H1 (cell line): Measurements from ENCODE around the gene CHD9. TPM values are rescaled to one million over a fixed set of nuclear protein-coding genes. Genes with fewer than 3 reads are reported as not detected.
A peak's percentile ranks its signal among the peaks of the same experiment; 100 is the strongest.

Experiments
- CTCF ChIA-PET: fragments of 300-600 bp; sonication (Branson Sonifier 250); formaldehyde crosslinking; loops from one replicate; lab custom pipeline; 2021; ENCODE audit not compliant: partially characterized antibody; lab: Charles Lee
- POLR2A ChIA-PET: fragments of 300-600 bp; sonication (Branson Sonifier 250); formaldehyde crosslinking; loops from one replicate; lab custom pipeline; 2021; ENCODE audit warnings: inconsistent platforms; ENCODE audit not compliant: partially characterized antibody; lab: Charles Lee
- DNase-seq, 2 experiments: peaks; one replicate each; pipeline versions ENCODE4 v3.0.0 to v3.0.0-alpha.2; 2010 to 2022; ENCODE audit warnings: low spot score in 2 of 2, low read depth in 1 of 2, mixed read lengths in 1 of 2
- FAIRE-seq: peaks from 2 replicates; lab custom pipeline; 2011; peaks lifted over from hg19 to GRCh38; lab: Jason Lieb, UNC
- H2AFZ ChIP-seq: 2 replicates; pipeline ENCODE4 v1.8.1; 2012; ENCODE audit warnings: low read length, inconsistent platforms
- H2AK5ac ChIP-seq: 2 replicates; pipeline ENCODE4 v1.6.1; 2013; ENCODE audit warnings: low read depth, low read length
- H2BK120ac ChIP-seq: replicated peaks from 2 replicates; pipeline ENCODE3; 2013; ENCODE audit warnings: low read depth, low read length, inconsistent platforms
- H2BK12ac ChIP-seq: 2 replicates; pipeline ENCODE4 v1.6.1; 2013; ENCODE audit warnings: low read depth, low read length
- H2BK15ac ChIP-seq: 2 replicates; pipeline ENCODE4 v1.6.1; 2013; ENCODE audit warnings: low read length
- H2BK20ac ChIP-seq: 2 replicates; pipeline ENCODE4 v1.6.1; 2013; ENCODE audit warnings: low read length
- H2BK5ac ChIP-seq: 2 replicates; pipeline ENCODE4 v1.6.1; 2013; ENCODE audit warnings: low read depth, low read length
- H3K14ac ChIP-seq: 2 replicates; pipeline ENCODE4 v1.6.1; 2013; ENCODE audit warnings: inconsistent platforms; ENCODE audit not compliant: insufficient read length
- H3K18ac ChIP-seq: 2 replicates; pipeline ENCODE4 v1.6.1; 2013; ENCODE audit warnings: low read length; ENCODE audit errors: extremely low read depth
- H3K23ac ChIP-seq: 2 replicates; pipeline ENCODE4 v1.6.1; 2013; ENCODE audit warnings: inconsistent platforms; ENCODE audit not compliant: insufficient read length
- H3K23me2 ChIP-seq: 2 replicates; pipeline ENCODE4 v1.6.1; 2013; ENCODE audit warnings: low read depth, low read length
- H3K27ac ChIP-seq: 2 replicates; pipeline ENCODE4 v1.6.1; 2011; ENCODE audit warnings: low read depth, low read length, inconsistent platforms
- H3K27me3 ChIP-seq, 4 experiments: replicated peaks in 1 of 4; 1 replicate in 1 of 4; 2 replicates in 3 of 4; pipeline versions ENCODE4 v1.6.1 to v1.8.1; 2011 to 2013; ENCODE audit warnings: low read length in 3 of 4, mild to moderate bottlenecking in 3 of 4, inconsistent platforms in 2 of 4, mixed read lengths in 2 of 4, moderate library complexity in 1 of 4; ENCODE audit not compliant: control insufficient read depth in 3 of 4, insufficient read depth in 3 of 4; ENCODE audit errors: extremely low read depth in 1 of 4
- H3K36me3 ChIP-seq, 4 experiments: 2 replicates each; pipeline versions ENCODE4 v1.6.1 to v1.8.1; 2011 to 2013; ENCODE audit warnings: mild to moderate bottlenecking in 4 of 4, low read length in 3 of 4, moderate library complexity in 2 of 4, control low read depth in 1 of 4, inconsistent platforms in 1 of 4; ENCODE audit not compliant: insufficient read depth in 4 of 4, control insufficient read depth in 2 of 4
- H3K4ac ChIP-seq: replicated peaks from 2 replicates; pipeline ENCODE3; 2013; ENCODE audit warnings: low read length, low read depth, mixed read lengths, inconsistent platforms; ENCODE audit not compliant: insufficient read length
- H3K4me1 ChIP-seq, 4 experiments: replicated peaks in 1 of 4; 1 replicate in 1 of 4; 2 replicates in 3 of 4; pipeline versions ENCODE4 v1.6.1 to v1.8.1; 2011 to 2013; ENCODE audit warnings: low read length in 3 of 4, inconsistent platforms in 2 of 4, mixed read lengths in 1 of 4; ENCODE audit not compliant: insufficient read depth in 4 of 4, control insufficient read depth in 3 of 4
- H3K4me2 ChIP-seq, 2 experiments: 2 replicates each; pipeline versions ENCODE4 v1.6.1 to v1.8.1; 2011 to 2013; ENCODE audit warnings: low read depth in 2 of 2, low read length in 2 of 2, control low read depth in 1 of 2, inconsistent platforms in 1 of 2, mild to moderate bottlenecking in 1 of 2; ENCODE audit not compliant: insufficient read depth in 1 of 2
- H3K4me3 ChIP-seq, 4 experiments: fragments of 200-600, 300-600 bp in 1 of 4; sonication (generic), shearing (Covaris generic), sonication (Bioruptor Twin) in 1 of 4; 2 replicates each; pipeline versions ENCODE4 v1.5.1 to v1.8.1; 2011 to 2016; ENCODE audit warnings: low read length in 4 of 4, low read depth in 3 of 4, control low read depth in 2 of 4, inconsistent platforms in 2 of 4, mild to moderate bottlenecking in 2 of 4, mixed read lengths in 1 of 4, moderate library complexity in 1 of 4; ENCODE audit not compliant: insufficient read depth in 2 of 4; ENCODE audit errors: extremely low read depth in 1 of 4
- H3K56ac ChIP-seq: replicated peaks from 2 replicates; pipeline ENCODE3; 2013; ENCODE audit warnings: low read depth, mild to moderate bottlenecking, mixed read lengths, low read length, inconsistent platforms; ENCODE audit not compliant: insufficient read length
- H3K79me1 ChIP-seq: 2 replicates; pipeline ENCODE4 v1.6.1; 2013; ENCODE audit warnings: low read depth, low read length, control low read depth
- H3K79me2 ChIP-seq, 2 experiments: 2 replicates each; pipeline versions ENCODE4 v1.6.1 to v1.8.1; 2012 to 2013; ENCODE audit warnings: low read length in 2 of 2, mild to moderate bottlenecking in 2 of 2, inconsistent platforms in 1 of 2; ENCODE audit not compliant: insufficient read depth in 2 of 2, control insufficient read depth in 1 of 2
- H3K9ac ChIP-seq, 4 experiments: replicated peaks in 1 of 4; 1 replicate in 1 of 4; 2 replicates in 3 of 4; pipeline versions ENCODE4 v1.6.1 to v1.8.1; 2011 to 2013; ENCODE audit warnings: low read depth in 3 of 4, low read length in 3 of 4, control low read depth in 2 of 4, mild to moderate bottlenecking in 2 of 4, moderate library complexity in 2 of 4, inconsistent platforms in 1 of 4; ENCODE audit errors: extremely low read depth in 1 of 4
- H3K9me3 ChIP-seq, 2 experiments: 2 replicates each; pipeline versions ENCODE4 v1.6.1 to v1.8.1; 2012 to 2013; ENCODE audit warnings: mild to moderate bottlenecking in 2 of 2, moderate library complexity in 2 of 2, control low read depth in 1 of 2, inconsistent platforms in 1 of 2, low read depth in 1 of 2, low read length in 1 of 2, mixed read lengths in 1 of 2; ENCODE audit not compliant: insufficient read depth in 2 of 2
- H4K20me1 ChIP-seq, 2 experiments: replicated peaks in 1 of 2; 2 replicates each; pipeline versions ENCODE3 to v1.8.1; 2011 to 2013; ENCODE audit warnings: inconsistent platforms in 2 of 2, low read length in 2 of 2, mild to moderate bottlenecking in 1 of 2; ENCODE audit not compliant: insufficient read depth in 2 of 2, control insufficient read depth in 1 of 2
- H4K5ac ChIP-seq: 2 replicates; pipeline ENCODE4 v1.6.1; 2013; ENCODE audit warnings: low read length, low read depth, mixed read lengths, inconsistent platforms; ENCODE audit not compliant: insufficient read length
- H4K8ac ChIP-seq: 2 replicates; pipeline ENCODE4 v1.8.0; 2013; ENCODE audit warnings: mild to moderate bottlenecking, moderate library complexity, low read length, inconsistent platforms; ENCODE audit not compliant: insufficient read depth; ENCODE audit errors: extremely low read depth
- H4K91ac ChIP-seq: replicated peaks from 2 replicates; pipeline ENCODE3; 2013; ENCODE audit warnings: low read length, mixed read lengths, inconsistent platforms; ENCODE audit not compliant: insufficient read length
- BRCA1 ChIP-seq: IDR thresholded peaks from 2 replicates; pipeline ENCODE4 v1.6.1; 2012; ENCODE audit warnings: low read depth, low read length, improper control_type of control experiment
- RAD21 ChIP-seq, 2 experiments: IDR thresholded peaks in 1 of 2; conservative IDR thresholded peaks in 1 of 2; 2 replicates each; pipeline ENCODE4 v1.6.1; 2011; ENCODE audit warnings: low read depth in 2 of 2, low read length in 2 of 2, improper control_type of control experiment in 1 of 2, inconsistent platforms in 1 of 2, mild to moderate bottlenecking in 1 of 2, moderate library complexity in 1 of 2
- WGBS, 2 experiments: shearing (Covaris generic) in 1 of 2; methylation state at CpG; one replicate each; pipeline versions ENCODE4 v1.1.6 to v1.1.7; 2013 to 2015; ENCODE audit warnings: low lambda C conversion rate in 2 of 2, mixed read lengths in 2 of 2, inconsistent platforms in 1 of 2, low coverage in 1 of 2, missing lambda C conversion rate in 1 of 2; ENCODE audit not compliant: insufficient replicate concordance in 2 of 2, insufficient coverage in 1 of 2, insufficient read length in 1 of 2; ENCODE audit errors: extremely low coverage in 1 of 2, missing lambda C conversion rate in 1 of 2; 5-methylcytosine and 5-hydroxymethylcytosine counted together
- polyA plus RNA-seq, 7 experiments: library from polyadenylated mRNA; depleted of rRNA in 3 of 7; stranded (reverse) in 5 of 7; unstranded in 2 of 7; fragments of >200 nt in 5 of 7; fragments of 200-250 nt in 2 of 7; gene quantifications; 1 replicate in 5 of 7; 2 replicates in 1 of 7; 4 replicates in 1 of 7; pipeline versions ENCODE4 v1.2.1 to v1.2.3, GENCODE V29; 2011 to 2013; ENCODE audit warnings: missing spikeins in 2 of 7, mixed read lengths in 2 of 7
- total RNA-seq: library from RNA; stranded (reverse); fragmentation: NEBNext Ultra II Directional; extraction: Animal tissue kit (Norgen Biotek cat#: 25700); gene quantifications from 2 replicates; pipeline ENCODE4 v1.2.1, GENCODE V29; 2021
- TF ChIP-seq, protein P1 (sequence below), 3 experiments: IDR thresholded peaks; 1 replicate in 2 of 3; 2 replicates in 1 of 3; pipeline versions ENCODE4 v1.5.1 to v1.6.1; 2011; ENCODE audit warnings: low read length in 3 of 3, mild to moderate bottlenecking in 3 of 3, inconsistent platforms in 2 of 3, low read depth in 1 of 3, moderate library complexity in 1 of 3; ENCODE audit not compliant: insufficient read depth in 1 of 3; ENCODE audit errors: control extremely low read depth in 1 of 3

Gene CHD9
- total and polyA plus RNA-seq, 2 of the 8 experiments (the other 6 are each of a cell fraction or from before 2014, with no cell fraction given) = 9.9 to 32.4 TPM

- POLR2A ChIA-PET = no interaction called here
- DNase-seq (peak in 1 of 2 experiments; percentile 50), FAIRE-seq (peak; percentile 68)
- Histone ChIP-seq H3K36me3 (peaks cover 0 to 8% (median 2%) of the 10 kb centered on the region in 4 experiments; a peak in 3 of 8 replicates), H2BK120ac (no peak overlapping the region), H3K18ac (no peak overlapping the region), H3K27me3 (no peaks in the 10 kb centered on the region), H3K27ac (no peak overlapping the region), H3K23me2 (no peaks in the 10 kb centered on the region), H2BK5ac (no peak overlapping the region), H3K23ac (no peak overlapping the region), H4K5ac (no peak overlapping the region)
- TF ChIP-seq RAD21 (IDR thresholded peaks at IDR 0.05 in 1 of 2, conservative IDR thresholded peaks at IDR 0.05 in 1 of 2; ENCODE audit: low read depth in 2 of 2, low read length in 2 of 2) = peak; percentile 43 to 49
- no peak for TF ChIP-seq BRCA1
- TF ChIP-seq, protein P1, sequence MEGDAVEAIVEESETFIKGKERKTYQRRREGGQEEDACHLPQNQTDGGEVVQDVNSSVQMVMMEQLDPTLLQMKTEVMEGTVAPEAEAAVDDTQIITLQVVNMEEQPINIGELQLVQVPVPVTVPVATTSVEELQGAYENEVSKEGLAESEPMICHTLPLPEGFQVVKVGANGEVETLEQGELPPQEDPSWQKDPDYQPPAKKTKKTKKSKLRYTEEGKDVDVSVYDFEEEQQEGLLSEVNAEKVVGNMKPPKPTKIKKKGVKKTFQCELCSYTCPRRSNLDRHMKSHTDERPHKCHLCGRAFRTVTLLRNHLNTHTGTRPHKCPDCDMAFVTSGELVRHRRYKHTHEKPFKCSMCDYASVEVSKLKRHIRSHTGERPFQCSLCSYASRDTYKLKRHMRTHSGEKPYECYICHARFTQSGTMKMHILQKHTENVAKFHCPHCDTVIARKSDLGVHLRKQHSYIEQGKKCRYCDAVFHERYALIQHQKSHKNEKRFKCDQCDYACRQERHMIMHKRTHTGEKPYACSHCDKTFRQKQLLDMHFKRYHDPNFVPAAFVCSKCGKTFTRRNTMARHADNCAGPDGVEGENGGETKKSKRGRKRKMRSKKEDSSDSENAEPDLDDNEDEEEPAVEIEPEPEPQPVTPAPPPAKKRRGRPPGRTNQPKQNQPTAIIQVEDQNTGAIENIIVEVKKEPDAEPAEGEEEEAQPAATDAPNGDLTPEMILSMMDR (IDR thresholded peaks at IDR 0.05; ENCODE audit: control extremely low read depth in 1 of 3, insufficient read depth in 1 of 3, low read depth in 1 of 3, low read length in 3 of 3) = peak in 2 of 3 experiments; percentile 46 to 57; a peak in 2 of 4 replicates
- TF ChIP-seq, all 59 proteins: peak for 2
- Histone ChIP-seq H4K8ac (no peak overlapping the region), H2BK20ac (no peak overlapping the region), H2AK5ac (no peak overlapping the region), H3K4me3 (no peak overlapping the region), H3K56ac (no peak overlapping the region), H4K91ac (no peak overlapping the region), H3K4me2 (no peak overlapping the region), H2BK12ac (no peak overlapping the region), H4K20me1 (peaks cover 0 to 2% of the 10 kb centered on the region in 2 experiments), H3K4me1 (peaks cover 0 to 3% (median 1%) of the 10 kb centered on the region in 4 experiments; a peak in 3 of 7 replicates), H3K14ac (no peak overlapping the region), H3K4ac (no peak overlapping the region), H2BK15ac (no peak overlapping the region), H2AFZ (no peak overlapping the region), H3K9ac (no peak overlapping the region), H3K79me1 (no peaks in the 10 kb centered on the region), H3K79me2 (no peaks in the 10 kb centered on the region), H3K9me3 (no peaks in the 10 kb centered on the region)
- 75% methylated on average over 6 of the region's 6 CpGs; no CpG with 5 or more reads in 1 of the 2 experiments for WGBS, 2 experiments
- CTCF ChIA-PET = interaction anchor here (0.6 to 3.2 kb wide), 19 partner anchors 8 to 592 kb away, joined by 3 to 15 read pairs (median 3); partner anchors contain the start of gene CHD9
Measured at GRCh38 chr16:53159781-53160436, 105.1 kb downstream of the CHD9 start.
